ENCODE measurements around the gene ACD.
A peak's percentile ranks its signal among the peaks of the same experiment; 100 is the strongest.

Gene ACD

GRCh38 chr16:67673712-67674580, 13.9 kb upstream of the ACD start:
- H3K9me3 Mint-ChIP-seq, result no peaks in the 10 kb centered on the region
- no peaks in the 10 kb centered on the region for H3K27me3 Mint-ChIP-seq
- no peak overlapping the region for H3K27ac Mint-ChIP-seq (ENCODE audit: low read depth)
- ATAC-seq (replicated peaks; ENCODE audit: extremely low read depth, poor library complexity, severe bottlenecking) (no peak), DNase-seq (ENCODE audit: low spot score in 2 of 2) (no peak)
- H3K4me1 Mint-ChIP-seq, result no peaks in the 10 kb centered on the region
- no peaks in the 10 kb centered on the region for H3K36me3 Mint-ChIP-seq (ENCODE audit: insufficient read depth)
- no peak overlapping the region for H3K4me3 Mint-ChIP-seq

- Mint-ChIP-seq H3K36me3 (ENCODE audit: insufficient read depth) (no peaks in the 10 kb centered on the region), H3K4me1 (no peaks in the 10 kb centered on the region), H3K27ac (ENCODE audit: low read depth) (peak overlapping the region; percentile 65), H3K9me3 (no peaks in the 10 kb centered on the region), H3K4me3 (no peak overlapping the region), H3K27me3 (no peaks in the 10 kb centered on the region)
- ATAC-seq (replicated peaks; ENCODE audit: extremely low read depth, poor library complexity, severe bottlenecking), result no peak
- no peak for DNase-seq (ENCODE audit: low spot score in 2 of 2)
These were observed 12.9 kb upstream of the ACD start for GRCh38 chr16:67672739-67673662.

- H3K36me3 Mint-ChIP-seq (ENCODE audit: insufficient read depth), result no peaks in the 10 kb centered on the region
- no peaks in the 10 kb centered on the region for H3K9me3 Mint-ChIP-seq
- H3K27me3 Mint-ChIP-seq, result no peaks in the 10 kb centered on the region
- H3K4me1 Mint-ChIP-seq, result no peaks in the 10 kb centered on the region
- no peak overlapping the region for H3K4me3 Mint-ChIP-seq
- no peak for ATAC-seq (replicated peaks; ENCODE audit: extremely low read depth, poor library complexity, severe bottlenecking)
- peak overlapping the region; percentile 65 for H3K27ac Mint-ChIP-seq (ENCODE audit: low read depth)
- no peak for DNase-seq (ENCODE audit: low spot score in 2 of 2)
These were observed 12.2 kb upstream of the ACD start for GRCh38 chr16:67672306-67672705.

- Mint-ChIP-seq H3K4me3 (no peak overlapping the region), H3K27me3 (no peaks in the 10 kb centered on the region), H3K36me3 (ENCODE audit: insufficient read depth) (peaks cover 2% of the 10 kb centered on the region), H3K27ac (ENCODE audit: low read depth) (no peak overlapping the region), H3K9me3 (no peaks in the 10 kb centered on the region), H3K4me1 (peaks cover 5% of the 10 kb centered on the region)
- ATAC-seq (replicated peaks; ENCODE audit: extremely low read depth, poor library complexity, severe bottlenecking) (no peak), DNase-seq (ENCODE audit: low spot score in 2 of 2) (no peak)
These were observed 9.5 kb upstream of the ACD start for GRCh38 chr16:67669499-67670101.

- peaks cover 2% of the 10 kb centered on the region for H3K36me3 Mint-ChIP-seq (ENCODE audit: insufficient read depth)
These were observed 8.6 kb upstream of the ACD start for GRCh38 chr16:67668495-67669157.

GRCh38 chr16:67667817-67668494, 7.9 kb upstream of the ACD start:
- Mint-ChIP-seq H3K4me1 (peaks cover 5% of the 10 kb centered on the region), H3K27me3 (no peaks in the 10 kb centered on the region), H3K9me3 (no peaks in the 10 kb centered on the region), H3K36me3 (ENCODE audit: insufficient read depth) (peaks cover 3% of the 10 kb centered on the region), H3K4me3 (peak overlapping the region; percentile 52), H3K27ac (ENCODE audit: low read depth) (no peak overlapping the region)
- ATAC-seq (replicated peaks; ENCODE audit: extremely low read depth, poor library complexity, severe bottlenecking), result peak; percentile 77
- DNase-seq (ENCODE audit: low spot score in 2 of 2), result peak; percentile 59 to 65

More at GRCh38 chr16:67668495-67669157, 8.6 kb upstream of the ACD start:
- ATAC-seq (replicated peaks; ENCODE audit: extremely low read depth, poor library complexity, severe bottlenecking) (no peak), DNase-seq (ENCODE audit: low spot score in 2 of 2) (no peak)
- Mint-ChIP-seq H3K4me3 (peak overlapping the region; percentile 52), H3K4me1 (peaks cover 5% of the 10 kb centered on the region), H3K9me3 (no peaks in the 10 kb centered on the region), H3K27ac (ENCODE audit: low read depth) (no peak overlapping the region), H3K27me3 (no peaks in the 10 kb centered on the region)

- Mint-ChIP-seq H3K9me3 (no peaks in the 10 kb centered on the region), H3K27me3 (no peaks in the 10 kb centered on the region), H3K4me3 (peak overlapping the region; percentile 87), H3K36me3 (ENCODE audit: insufficient read depth) (peaks cover 3% of the 10 kb centered on the region), H3K4me1 (peaks cover 5% of the 10 kb centered on the region), H3K27ac (ENCODE audit: low read depth) (peak overlapping the region; percentile 74)
- ATAC-seq (replicated peaks; ENCODE audit: extremely low read depth, poor library complexity, severe bottlenecking) (no peak), DNase-seq (ENCODE audit: low spot score in 2 of 2) (no peak)
These were observed 7.4 kb upstream of the ACD start for GRCh38 chr16:67667453-67667816.

- Mint-ChIP-seq H3K9me3 (no peaks in the 10 kb centered on the region), H3K27me3 (no peaks in the 10 kb centered on the region), H3K4me3 (peak within 1 kb of the TSS; percentile 87), H3K36me3 (ENCODE audit: insufficient read depth) (peaks cover 3% of the 10 kb centered on the region), H3K4me1 (peaks cover 5% of the 10 kb centered on the region), H3K27ac (ENCODE audit: low read depth) (peak within 1 kb of the TSS; percentile 74)
- ATAC-seq (replicated peaks; ENCODE audit: extremely low read depth, poor library complexity, severe bottlenecking) (peak; percentile 78), DNase-seq (ENCODE audit: low spot score in 2 of 2) (peak; percentile 63 to 66)
These were observed 6.7 kb upstream of the ACD start, which contains the start of the genes C16orf86 and ENKD1 for GRCh38 chr16:67666559-67667452. Gene C16orf86 (plus strand): TSS chr16:67666814. CDS start chr16:67666971, 157 bp downstream. Gene ENKD1 (minus strand): TSS chr16:67666750. CDS start chr16:67666442, 308 bp downstream.

GRCh38 chr16:67666032-67666551, 6.0 kb upstream of the ACD start:
- Mint-ChIP-seq H3K27ac (ENCODE audit: low read depth) (peak overlapping the region; percentile 74), H3K27me3 (no peaks in the 10 kb centered on the region), H3K9me3 (no peaks in the 10 kb centered on the region), H3K4me1 (peaks cover 10% of the 10 kb centered on the region), H3K36me3 (ENCODE audit: insufficient read depth) (peaks cover 3% of the 10 kb centered on the region), H3K4me3 (peak overlapping the region; percentile 87)
- ATAC-seq (replicated peaks; ENCODE audit: extremely low read depth, poor library complexity, severe bottlenecking) (no peak), DNase-seq (ENCODE audit: low spot score in 2 of 2) (no peak)

- Mint-ChIP-seq H3K27me3 (no peaks in the 10 kb centered on the region), H3K9me3 (no peaks in the 10 kb centered on the region), H3K36me3 (ENCODE audit: insufficient read depth) (peaks cover 3% of the 10 kb centered on the region), H3K4me1 (peaks cover 13% of the 10 kb centered on the region), H3K27ac (ENCODE audit: low read depth) (no peak overlapping the region), H3K4me3 (peak overlapping the region; percentile 87)
- DNase-seq (ENCODE audit: low spot score in 2 of 2) (no peak), ATAC-seq (replicated peaks; ENCODE audit: extremely low read depth, poor library complexity, severe bottlenecking) (no peak)
These were observed 5.5 kb upstream of the ACD start for GRCh38 chr16:67665598-67665997.

- peaks cover 8% of the 10 kb centered on the region for H3K36me3 Mint-ChIP-seq (ENCODE audit: insufficient read depth)
- ATAC-seq (replicated peaks; ENCODE audit: extremely low read depth, poor library complexity, severe bottlenecking) (no peak), DNase-seq (ENCODE audit: low spot score in 2 of 2) (no peak)
- H3K27ac Mint-ChIP-seq (ENCODE audit: low read depth), result no peak overlapping the region
- H3K4me3 Mint-ChIP-seq, result peak overlapping the region; percentile 87
- H3K4me1 Mint-ChIP-seq, result peaks cover 13% of the 10 kb centered on the region
- no peaks in the 10 kb centered on the region for H3K9me3 Mint-ChIP-seq
- H3K27me3 Mint-ChIP-seq, result no peaks in the 10 kb centered on the region
These were observed 4.8 kb upstream of the ACD start for GRCh38 chr16:67664871-67665270.

All from central memory CD8-positive, alpha-beta T cell (primary cell).